HG03045 (cell line): Measurements from ENCODE around the gene C1orf50.
A peak's percentile ranks its signal among the peaks of the same experiment; 100 is the strongest.

Source experiments
- ATAC-seq: cut with Tn5 transposase; IDR thresholded peaks from one replicate; pipeline ENCODE4 v1.9.1; 2021; ENCODE audit warnings: mild to moderate bottlenecking, moderate library complexity; ENCODE audit not compliant: unreplicated experiment

The C1orf50 gene

DNA sequence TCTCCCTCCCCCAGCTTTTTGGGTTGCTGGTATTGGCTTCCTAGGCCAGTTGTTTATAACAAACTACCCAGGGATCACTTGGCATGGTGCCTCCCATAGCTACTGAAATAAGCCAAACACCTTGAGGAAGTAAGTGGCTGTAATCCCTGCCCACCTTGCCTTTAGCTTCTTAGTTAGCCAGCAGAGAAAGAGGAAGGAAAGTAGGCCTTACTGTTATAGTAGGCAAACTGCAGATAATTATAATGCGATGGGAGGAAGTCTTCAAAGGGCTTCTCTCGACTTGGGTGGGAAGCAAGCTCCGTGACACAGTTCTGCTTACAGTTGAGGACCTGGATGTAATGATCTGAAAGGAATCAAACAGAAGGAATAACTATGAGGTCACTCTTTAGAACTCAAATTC, 8.4 kb upstream of the C1orf50 start:
- no peak for ATAC-seq

GRCh38 chr1:42759114-42759513, 7.9 kb upstream of the C1orf50 start:
- ATAC-seq = no peak

- ATAC-seq = no peak
These were observed 5.5 kb upstream of the C1orf50 start for GRCh38 chr1:42761567-42761966.

DNA sequence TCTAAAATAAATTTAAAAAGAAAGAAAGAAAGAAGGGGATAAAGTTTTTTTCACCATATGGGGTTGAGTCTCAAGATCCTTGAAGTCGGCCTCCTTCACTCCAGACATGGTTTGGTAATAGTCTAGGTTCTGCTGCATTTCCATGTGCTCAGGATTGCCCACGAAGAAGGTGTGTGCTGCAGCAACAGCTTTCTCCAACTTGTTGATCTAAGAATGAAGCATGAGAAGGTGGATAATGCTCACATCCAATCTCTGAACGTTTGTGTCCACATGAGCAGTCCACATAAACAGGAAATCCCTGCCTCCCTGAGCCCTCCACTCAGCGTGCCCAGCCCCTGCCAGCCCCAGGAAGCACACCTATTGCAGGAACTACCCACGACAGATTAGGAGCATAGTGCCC, 4.8 kb upstream of the C1orf50 start:
- no peak for ATAC-seq

DNA sequence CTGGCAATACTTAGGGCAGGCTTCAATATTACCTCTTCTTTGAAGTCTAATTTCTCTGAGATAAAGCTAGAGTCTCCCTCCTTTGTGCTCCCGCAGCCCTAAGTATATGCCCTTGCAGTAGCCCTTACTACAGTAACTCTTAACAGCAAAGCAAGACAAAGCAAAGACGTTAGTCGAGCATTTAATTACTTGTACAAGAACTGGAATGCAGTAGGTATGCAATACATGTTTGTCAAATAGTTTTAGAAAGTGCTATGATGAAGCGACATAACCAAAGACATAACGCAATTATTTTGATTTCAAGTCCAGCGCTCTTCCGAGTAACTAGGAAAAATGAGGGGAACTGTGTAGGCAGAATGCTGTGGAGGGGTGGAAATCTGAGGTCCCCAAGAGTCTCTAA, 1.8 kb upstream of the C1orf50 start:
- no peak for ATAC-seq

DNA sequence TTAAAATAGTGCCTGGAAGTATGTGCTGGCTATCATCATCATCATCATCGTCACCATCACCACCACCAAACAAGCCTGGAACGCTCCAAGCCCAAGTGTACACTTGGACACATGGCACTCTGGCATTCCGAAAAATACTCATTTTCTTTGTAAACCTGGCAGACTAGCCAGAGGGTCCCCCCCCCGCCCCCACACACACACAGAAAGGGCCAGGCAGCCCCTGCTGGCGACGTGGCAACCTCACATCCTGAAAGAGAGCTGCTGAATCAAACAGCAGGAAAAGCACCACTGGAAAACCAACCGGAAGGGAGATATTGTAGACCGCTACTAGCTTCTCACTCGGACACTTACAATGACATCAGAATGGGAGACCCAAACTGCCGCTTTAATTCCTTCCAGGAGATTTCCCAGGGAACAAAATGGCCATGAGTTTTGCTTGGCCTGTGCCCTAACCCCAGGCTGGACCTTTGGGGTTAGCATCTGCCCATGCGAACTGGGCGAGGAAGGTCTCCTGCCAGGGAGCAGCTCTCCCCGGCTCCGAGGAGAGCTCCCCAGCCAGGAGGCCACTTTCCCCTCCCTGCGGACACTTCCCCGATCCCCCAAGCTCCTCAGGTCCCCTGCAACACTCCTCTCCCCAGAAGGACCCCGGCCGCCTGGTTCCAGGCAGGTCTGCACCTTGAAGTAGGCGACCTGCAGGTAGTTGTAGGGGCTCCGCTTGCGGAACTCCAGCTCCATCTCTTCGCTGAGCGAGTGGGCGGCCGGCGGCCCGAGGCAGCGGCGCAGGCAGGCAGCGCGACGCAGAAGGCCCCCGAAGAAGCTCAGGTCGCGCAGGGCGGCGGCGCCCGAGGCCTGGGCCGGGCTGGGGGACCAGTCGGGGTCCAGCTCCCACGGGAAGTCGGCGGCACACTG, 963 bp upstream of the C1orf50 start:
- peak; percentile 23 for ATAC-seq

DNA sequence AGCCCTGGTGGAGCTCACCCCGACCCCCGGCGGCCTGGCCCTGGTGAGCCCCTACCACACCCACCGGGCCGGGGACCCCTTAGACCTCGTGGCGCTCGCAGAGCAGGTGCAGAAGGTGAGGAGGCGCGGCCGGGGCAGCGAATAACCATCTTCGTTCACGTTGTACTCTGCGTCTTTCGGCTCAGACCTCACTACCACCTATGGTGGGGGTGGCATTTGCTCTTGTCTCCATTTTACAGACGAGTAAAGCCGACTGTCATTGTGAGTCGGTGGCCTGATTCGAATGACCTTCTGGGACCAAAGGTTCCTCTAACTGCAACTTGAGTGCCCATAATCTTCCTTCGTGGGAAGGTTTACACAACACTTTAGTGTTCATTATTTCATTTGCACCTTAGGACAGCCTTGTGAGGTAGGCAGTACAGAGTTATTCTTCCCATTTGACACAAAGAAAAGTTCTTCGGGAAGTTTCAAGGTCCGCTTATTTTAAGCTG, 506 bp downstream of the C1orf50 start:
- ATAC-seq = peak; percentile 33

DNA sequence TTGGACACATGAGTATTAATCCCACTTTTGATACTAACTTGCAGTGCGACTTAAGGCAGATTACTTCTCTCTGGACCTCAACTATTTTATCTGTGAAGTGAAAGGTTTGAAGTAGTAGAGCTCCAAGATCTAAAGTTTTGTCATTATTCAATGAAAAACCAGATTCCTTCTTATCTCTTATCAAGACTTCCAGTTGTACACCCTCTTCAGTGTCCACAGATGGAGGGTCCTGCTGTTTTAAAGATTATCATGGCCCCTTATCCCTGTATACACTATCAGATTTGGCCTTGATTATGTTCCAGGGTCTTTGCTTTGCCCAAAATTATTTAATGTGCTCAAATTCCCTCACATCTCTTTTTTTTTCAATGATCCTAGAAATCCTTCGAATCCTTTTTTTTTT, 1.1 kb downstream of the C1orf50 start:
- ATAC-seq = no peak

GRCh38 chr1:42769811-42770210, 2.8 kb downstream of the C1orf50 start:
- no peak for ATAC-seq

DNA sequence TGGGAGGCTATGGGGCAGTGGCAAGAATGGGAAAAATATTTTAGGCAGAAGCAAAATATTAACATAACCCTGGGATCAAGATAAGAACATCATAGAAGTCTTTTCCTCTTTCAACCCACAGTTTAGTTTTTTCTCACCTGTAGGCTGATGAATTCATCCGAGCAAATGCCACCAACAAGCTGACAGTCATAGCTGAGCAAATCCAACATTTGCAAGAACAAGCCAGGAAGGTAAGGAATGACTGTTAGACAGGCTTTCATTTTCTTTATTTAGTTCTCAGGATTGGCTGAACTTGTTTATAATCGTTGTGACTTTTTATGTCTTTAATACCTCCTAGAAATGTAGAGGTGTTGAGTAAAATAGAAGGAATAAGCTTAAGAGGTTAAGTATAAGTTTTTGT, 6.4 kb downstream of the C1orf50 start:
- ATAC-seq = no peak

DNA sequence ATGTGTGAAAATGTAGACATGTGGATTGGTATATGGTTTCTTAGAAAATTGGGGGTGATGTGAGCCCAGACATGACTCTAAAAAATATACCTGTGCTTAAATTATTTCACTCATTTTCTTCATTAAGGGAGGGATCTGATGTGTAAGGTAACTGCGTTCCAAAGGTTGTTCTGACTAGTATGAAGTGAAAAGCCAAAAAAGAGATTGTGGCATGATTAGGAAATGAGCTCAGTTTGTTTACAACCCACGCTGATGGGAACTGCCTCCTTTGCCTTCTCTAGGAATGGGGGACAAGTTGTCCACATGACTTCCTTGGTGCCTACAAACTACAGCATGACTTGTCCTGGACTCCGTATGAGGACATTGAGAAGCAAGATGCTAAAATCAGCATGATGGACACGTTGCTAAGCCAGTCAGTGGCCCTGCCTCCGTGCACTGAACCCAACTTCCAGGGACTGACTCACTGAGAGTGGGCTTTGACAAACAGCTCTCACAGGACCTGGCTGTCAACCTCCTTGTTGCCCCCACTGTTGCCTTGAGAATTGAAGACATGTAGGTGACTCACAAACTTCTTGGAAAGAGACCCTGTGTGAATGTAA, 8.0 kb downstream of the C1orf50 start:
- no peak for ATAC-seq

- ATAC-seq = no peak
These were observed 9.5 kb downstream of the C1orf50 start for GRCh38 chr1:42776502-42776901.

- no peak for ATAC-seq
These were observed 10.8 kb downstream of the C1orf50 start for GRCh38 chr1:42777852-42778251.

DNA sequence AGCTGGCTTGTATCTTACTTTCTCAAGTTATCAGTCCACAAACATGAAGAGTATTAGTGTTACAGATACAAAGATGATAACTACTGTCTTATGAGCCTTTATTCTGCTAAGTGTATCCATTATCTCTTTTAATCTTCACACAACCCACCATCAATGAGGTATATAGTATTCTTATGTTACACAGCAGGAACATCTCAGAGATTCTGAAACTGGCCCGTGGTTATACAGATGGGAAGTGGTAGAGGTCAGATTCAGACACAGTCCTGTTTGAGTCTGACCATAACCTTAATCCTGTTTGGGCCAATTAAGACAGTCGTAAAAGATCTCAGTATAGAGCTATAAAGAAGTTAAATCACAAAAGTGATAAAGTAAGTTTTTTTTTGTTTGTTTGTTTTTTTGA, 12.7 kb downstream of the C1orf50 start:
- ATAC-seq = no peak

- no peak for ATAC-seq
These were observed 13.1 kb downstream of the C1orf50 start for GRCh38 chr1:42780176-42780575.

GRCh38 chr1:42783092-42783491, 16.0 kb downstream of the C1orf50 start:
- ATAC-seq = no peak

DNA sequence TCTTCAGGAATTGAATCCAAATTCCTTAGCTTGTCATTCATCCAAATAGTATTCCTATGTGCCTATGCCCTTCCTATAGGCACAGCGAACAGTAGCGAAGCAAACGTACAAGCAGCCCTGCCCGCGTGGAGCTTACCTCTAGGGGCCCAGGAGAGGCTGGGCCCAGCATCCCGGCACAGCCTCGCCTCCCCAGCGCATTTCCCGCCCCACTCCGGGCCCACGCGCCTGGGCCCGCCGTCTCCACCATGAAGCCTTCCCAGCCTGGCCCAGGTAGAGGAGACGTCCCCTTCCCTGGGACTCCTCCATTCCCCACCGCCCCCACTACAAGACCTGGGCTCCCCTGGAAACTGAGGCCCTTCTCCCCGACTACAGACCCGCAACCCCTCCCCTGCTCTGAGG, 17.5 kb downstream of the C1orf50 start:
- no peak for ATAC-seq

- no peak for ATAC-seq
These were observed 18.1 kb downstream of the C1orf50 start, which contains the start of gene TMEM269 for GRCh38 chr1:42784946-42785693. Gene TMEM269 (plus strand): TSS chr1:42784991. CDS start chr1:42789894, 4,903 bp downstream.

DNA sequence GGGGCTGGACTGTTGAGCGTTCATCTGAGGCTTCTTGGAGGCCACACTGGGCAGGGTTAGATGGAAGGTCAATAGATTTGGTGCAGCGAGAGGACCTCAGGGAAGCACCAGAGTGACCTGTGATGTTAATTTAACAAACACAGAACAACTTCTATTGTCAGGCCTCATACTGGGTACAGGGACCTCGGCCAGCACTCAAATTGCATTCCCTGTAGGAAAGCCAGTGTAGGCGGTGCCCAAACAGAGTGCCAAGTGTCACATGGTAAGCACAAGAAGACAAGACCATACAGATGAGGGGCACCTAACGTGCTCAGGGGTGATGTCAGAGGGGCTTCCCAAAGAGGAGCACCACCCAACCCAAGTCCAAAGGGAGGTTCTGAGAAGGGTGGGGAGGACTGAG, 19.0 kb downstream of the C1orf50 start:
- ATAC-seq = no peak

GRCh38 chr1:42788021-42788420, 21.0 kb downstream of the C1orf50 start:
- ATAC-seq = no peak

GRCh38 chr1:42793824-42794223, 26.8 kb downstream of the C1orf50 start:
- ATAC-seq = no peak
